IMR-90 (cell line): ENCODE results near the gene GGACT. TPM values are rescaled to one million over a fixed set of nuclear protein-coding genes. Genes with fewer than 3 reads are reported as not detected.
"Not testable (repeated sequence)": the region's sequence is repeated elsewhere in the genome, so short reads cannot be mapped to it uniquely, and the experiment has no call there.

ENCODE experiments used
- ATAC-seq: fragments of 200-7000 bp; cut with Tn5 transposase; 2 replicates; pipeline ENCODE4 v1.9.1; 2020; ENCODE audit warnings: low read depth, mild to moderate bottlenecking, moderate library complexity
- BruUV-seq: library from RNA; stranded (reverse); fragments of 400-500 nt; replicated peaks from 2 replicates; lab custom pipeline; 2021; lab: Mats Ljungman, UMichigan
- CTCF ChIA-PET: fragments of 300-600 bp; formaldehyde crosslinking; extraction: SDS; loops from one replicate; lab custom pipeline; 2021; ENCODE audit warnings: antibody characterized with exemption; lab: Yijun Ruan, JAX
- POLR2A ChIA-PET: fragments of 300-600 bp; sonication (Branson Sonifier 250); formaldehyde crosslinking; loops from one replicate; lab custom pipeline; 2022; ENCODE audit warnings: antibody characterized with exemption; ENCODE audit not compliant: unreplicated experiment; lab: Charles Lee
- DNase-seq: peaks from one replicate; pipeline ENCODE4 v3.0.0; 2013
- H2AFZ ChIP-seq: replicated peaks from 2 replicates; pipeline ENCODE3; 2013; ENCODE audit warnings: low read length, mild to moderate bottlenecking; ENCODE audit not compliant: poor library complexity
- H2AK5ac ChIP-seq: 2 replicates; pipeline ENCODE4 v1.6.1; 2013; ENCODE audit warnings: low read depth, low read length, inconsistent platforms
- H2AK9ac ChIP-seq: replicated peaks from 2 replicates; pipeline ENCODE3; 2013; ENCODE audit warnings: mild to moderate bottlenecking, low read depth, low read length, moderate library complexity; ENCODE audit not compliant: poor library complexity
- H2BK120ac ChIP-seq: 2 replicates; pipeline ENCODE4 v1.6.1; 2013; ENCODE audit warnings: low read depth, low read length, inconsistent platforms
- H2BK15ac ChIP-seq: 3 replicates; pipeline ENCODE4 v1.6.1; 2013; ENCODE audit warnings: low read depth, low read length, inconsistent platforms
- H2BK20ac ChIP-seq: 2 replicates; pipeline ENCODE4 v1.6.1; 2013; ENCODE audit warnings: low read depth, mild to moderate bottlenecking, inconsistent platforms, low read length, moderate library complexity
- H2BK5ac ChIP-seq: 2 replicates; pipeline ENCODE4 v1.6.1; 2013; ENCODE audit warnings: mild to moderate bottlenecking, low read depth, low read length, inconsistent platforms; ENCODE audit not compliant: poor library complexity, severe bottlenecking
- H3K14ac ChIP-seq: replicated peaks from 2 replicates; pipeline ENCODE4 v1.6.1; 2013; ENCODE audit warnings: low read depth, low read length, inconsistent platforms
- H3K18ac ChIP-seq: 2 replicates; pipeline ENCODE4 v1.6.1; 2013; ENCODE audit warnings: low read depth, low read length, control low read depth
- H3K23ac ChIP-seq: 2 replicates; pipeline ENCODE4 v1.6.1; 2013; ENCODE audit warnings: low read depth, low read length, inconsistent platforms
- H3K27ac ChIP-seq: 2 replicates; pipeline ENCODE4 v1.5.1; 2013; ENCODE audit warnings: mild to moderate bottlenecking, control low read depth, low read length; ENCODE audit not compliant: insufficient read depth
- H3K27me3 ChIP-seq: 2 replicates; pipeline ENCODE4 v1.6.1; 2013; ENCODE audit warnings: low read length; ENCODE audit not compliant: control insufficient read depth, insufficient read depth
- H3K36me3 ChIP-seq: 2 replicates; pipeline ENCODE4 v1.6.1; 2013; ENCODE audit warnings: low read length, mixed read lengths; ENCODE audit not compliant: control insufficient read depth, insufficient read depth
- H3K4ac ChIP-seq: 2 replicates; pipeline ENCODE4 v1.6.1; 2013; ENCODE audit warnings: low read depth, low read length, inconsistent platforms
- H3K4me1 ChIP-seq: 2 replicates; pipeline ENCODE4 v1.6.1; 2013; ENCODE audit warnings: low read length, mixed read lengths; ENCODE audit not compliant: control insufficient read depth, insufficient read depth
- H3K4me2 ChIP-seq: 2 replicates; pipeline ENCODE4 v1.6.1; 2013; ENCODE audit warnings: low read depth, mild to moderate bottlenecking, control low read depth, low read length, moderate library complexity
- H3K4me3 ChIP-seq: 2 replicates; pipeline ENCODE4 v1.5.1; 2013; ENCODE audit warnings: low read depth, mild to moderate bottlenecking, control low read depth, low read length, moderate library complexity; ENCODE audit not compliant: insufficient read depth
- H3K56ac ChIP-seq: 2 replicates; pipeline ENCODE4 v1.6.1; 2013; ENCODE audit warnings: low read length, inconsistent platforms; ENCODE audit not compliant: insufficient read depth; ENCODE audit errors: extremely low read depth
- H3K79me1 ChIP-seq, 2 experiments: 2 replicates each; pipeline ENCODE4 v1.6.1; 2013; ENCODE audit warnings: low read length in 2 of 2, inconsistent platforms in 1 of 2, low read depth in 1 of 2
- H3K9ac ChIP-seq: 2 replicates; pipeline ENCODE4 v1.6.1; 2013; ENCODE audit warnings: low read depth, low read length, control low read depth
- H3K9me1 ChIP-seq: 2 replicates; pipeline ENCODE4 v1.6.1; 2013; ENCODE audit warnings: low read length, inconsistent platforms; ENCODE audit not compliant: insufficient read depth
- H3K9me3 ChIP-seq: 2 replicates; pipeline ENCODE4 v1.6.1; 2013; ENCODE audit warnings: low read length; ENCODE audit not compliant: control insufficient read depth, insufficient read depth
- H4K20me1 ChIP-seq: 2 replicates; pipeline ENCODE4 v1.6.1; 2013; ENCODE audit warnings: low read length, inconsistent platforms; ENCODE audit not compliant: insufficient read depth
- H4K5ac ChIP-seq: 2 replicates; pipeline ENCODE4 v1.6.1; 2013; ENCODE audit warnings: mild to moderate bottlenecking, low read depth, low read length, control low read depth
- H4K8ac ChIP-seq, 2 experiments: 2 replicates each; pipeline ENCODE4 v1.6.1; 2013; ENCODE audit warnings: low read depth in 2 of 2, low read length in 2 of 2, control low read depth in 1 of 2, inconsistent platforms in 1 of 2
- H4K91ac ChIP-seq: 2 replicates; pipeline ENCODE4 v1.6.1; 2013; ENCODE audit warnings: low read depth, low read length, inconsistent platforms; ENCODE audit not compliant: insufficient read depth
- WGBS, 2 experiments: methylation state at CpG; one replicate each; pipeline versions ENCODE4 v1.1.5 to v1.1.7; 2013; ENCODE audit warnings: missing lambda C conversion rate in 2 of 2; ENCODE audit not compliant: insufficient read length in 1 of 2; ENCODE audit errors: extremely low coverage in 2 of 2; 5-methylcytosine and 5-hydroxymethylcytosine counted together
- dilution Hi-C: fragments of 300-500 bp; cut with HindIII; formaldehyde crosslinking; loops from one replicate; pipeline ENCODE4 v1.14.3; 2018; ENCODE audit warnings: low sequenced_read_pairs; ENCODE audit not compliant: unreplicated experiment
- in situ Hi-C: fragments of 300-500 bp; cut with MboI; formaldehyde crosslinking; loops from 3 replicates; pipeline ENCODE4 v1.14.3; 2019; ENCODE audit warnings: low sequenced_read_pairs, inconsistent platforms, mixed read lengths
- intact Hi-C: fragments of 100-400 bp; cut with micrococcal nuclease; formaldehyde crosslinking; loops from 2 replicates; pipeline ENCODE4 v1.10.0; 2022
- polyA plus RNA-seq, 3 experiments: library from polyadenylated mRNA; depleted of rRNA; stranded (reverse); fragments of >200 nt; gene quantifications; 2 replicates each; pipeline ENCODE4 v1.2.3, GENCODE V29; 2012; ENCODE audit warnings: low replicate concordance in 1 of 3
- total RNA-seq: library from RNA; depleted of rRNA; stranded (reverse); fragments of >200 nt; gene quantifications from 2 replicates; pipeline ENCODE4 v1.2.3, GENCODE V29; 2012

The GGACT gene
- total and polyA plus RNA-seq, 2 of the 4 experiments (the other 2 are of a cell fraction): 2.0 to 2.6 TPM

GRCh38 chr13:100577239-100577638 is 11.3 kb downstream of the GGACT start:
- H3K79me1 ChIP-seq, H2BK20ac ChIP-seq, H3K9me1 ChIP-seq, H3K36me3 ChIP-seq, H3K4me1 ChIP-seq, CTCF ChIA-PET, H3K18ac ChIP-seq, intact Hi-C loops, H3K4me3 ChIP-seq, H2BK120ac ChIP-seq, H4K20me1 ChIP-seq, H3K9ac ChIP-seq, ATAC-seq, H4K5ac ChIP-seq, H3K9me3 ChIP-seq, H2BK5ac ChIP-seq, H3K27me3 ChIP-seq, H3K23ac ChIP-seq, BruUV-seq, H3K27ac ChIP-seq, H2AFZ ChIP-seq, H4K91ac ChIP-seq, H2AK9ac ChIP-seq, H2BK15ac ChIP-seq, POLR2A ChIA-PET, H3K4me2 ChIP-seq, H2AK5ac ChIP-seq, H3K14ac ChIP-seq, H3K4ac ChIP-seq, dilution Hi-C loops, H3K56ac ChIP-seq, H4K8ac ChIP-seq, DNase-seq: not testable (repeated sequence)
- in situ Hi-C loops: loop anchor here (10.0 kb wide), 1 partner anchor 548 kb away; no protein-coding TSS in a partner anchor
- WGBS, 2 experiments: no CpG with 5 or more reads among the region's 4 CpGs
